NCI-H1092 treated with DMSO at 0.1 percent for 48 hours (cell line): ENCODE results near the gene SPINT1.

Experiments used
- DNase-seq: peaks from one replicate; lab custom pipeline; 2025; lab: John Stamatoyannopoulos, UW

SPINT1 gene

GRCh38 chr15:40893019-40893670 is 49.3 kb downstream of the SPINT1 start:
- no peak for DNase-seq

DNA sequence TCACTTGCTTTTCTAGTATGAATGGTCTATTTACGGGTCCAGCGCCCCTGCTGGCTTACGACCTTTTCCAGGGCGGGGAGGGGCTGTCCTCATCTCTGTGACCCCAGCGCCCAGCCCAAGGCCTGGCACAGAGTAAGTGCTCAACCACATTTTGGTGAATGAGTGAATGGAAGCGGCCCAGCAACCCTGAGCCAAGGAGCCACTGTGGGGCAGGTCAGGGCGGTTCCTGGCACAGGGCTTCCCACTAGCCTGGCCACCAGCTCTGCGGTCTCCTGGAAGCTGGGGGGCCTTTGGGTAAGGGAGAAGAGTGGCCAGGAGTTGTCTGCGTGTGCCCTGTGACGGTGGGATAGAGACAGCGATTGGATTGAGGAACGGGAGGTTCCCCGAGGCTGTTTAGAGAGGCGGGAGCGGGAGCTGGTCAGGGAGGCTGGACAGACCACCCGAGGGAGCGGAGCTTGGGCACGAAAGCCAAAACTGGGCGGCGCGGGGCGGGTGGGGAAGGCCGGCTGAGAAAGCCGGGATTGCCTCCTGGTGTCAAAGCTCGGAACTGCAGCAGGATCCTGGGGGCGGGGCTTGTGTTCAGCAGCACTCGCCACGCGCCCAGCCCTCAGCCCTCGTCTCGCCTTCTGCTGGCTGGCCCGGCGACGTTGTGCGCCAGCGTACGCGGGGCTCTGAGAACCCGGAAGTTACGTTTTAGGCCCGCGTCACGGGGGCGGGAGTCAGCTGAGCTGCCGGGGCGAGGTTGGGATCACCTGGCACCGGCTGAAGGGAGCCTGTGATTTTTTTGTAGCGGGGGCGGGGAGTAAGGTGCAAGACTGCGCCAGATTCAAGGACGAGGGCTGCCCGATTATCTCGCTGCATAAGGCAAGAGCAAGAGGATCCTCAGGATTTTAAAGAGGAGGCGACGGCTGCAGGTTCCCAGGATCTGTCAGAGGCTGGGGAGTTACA is 50.2 kb downstream of the SPINT1 start, which contains the start of gene VPS18:
VPS18 (plus strand) TSS at position 718 of the 948 bp plus-strand sequence. CDS start 319 bp downstream, outside the sequence.
- peak; percentile 90 for DNase-seq

- DNase-seq = peak; percentile 44
Observed at GRCh38 chr15:40894681-40895448, 51.0 kb downstream of the SPINT1 start.

DNA sequence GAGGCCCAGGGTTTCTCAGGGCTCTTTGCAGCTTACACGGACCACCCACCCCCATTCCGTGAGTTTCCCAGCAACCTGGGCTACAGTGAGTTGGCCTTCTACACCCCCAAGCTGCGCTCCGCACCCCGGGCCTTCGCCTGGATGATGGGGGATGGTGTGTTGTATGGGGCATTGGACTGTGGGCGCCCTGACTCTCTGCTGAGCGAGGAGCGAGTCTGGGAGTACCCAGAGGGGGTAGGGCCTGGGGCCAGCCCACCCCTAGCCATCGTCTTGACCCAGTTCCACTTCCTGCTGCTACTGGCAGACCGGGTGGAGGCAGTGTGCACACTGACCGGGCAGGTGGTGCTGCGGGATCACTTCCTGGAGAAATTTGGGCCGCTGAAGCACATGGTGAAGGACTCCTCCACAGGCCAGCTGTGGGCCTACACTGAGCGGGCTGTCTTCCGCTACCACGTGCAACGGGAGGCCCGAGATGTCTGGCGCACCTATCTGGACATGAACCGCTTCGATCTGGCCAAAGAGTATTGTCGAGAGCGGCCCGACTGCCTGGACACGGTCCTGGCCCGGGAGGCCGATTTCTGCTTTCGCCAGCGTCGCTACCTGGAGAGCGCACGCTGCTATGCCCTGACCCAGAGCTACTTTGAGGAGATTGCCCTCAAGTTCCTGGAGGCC is 55.8 kb downstream of the SPINT1 start:
- DNase-seq = no peak

- no peak for DNase-seq
Observed at GRCh38 chr15:40900256-40901052, 56.6 kb downstream of the SPINT1 start.

DNA sequence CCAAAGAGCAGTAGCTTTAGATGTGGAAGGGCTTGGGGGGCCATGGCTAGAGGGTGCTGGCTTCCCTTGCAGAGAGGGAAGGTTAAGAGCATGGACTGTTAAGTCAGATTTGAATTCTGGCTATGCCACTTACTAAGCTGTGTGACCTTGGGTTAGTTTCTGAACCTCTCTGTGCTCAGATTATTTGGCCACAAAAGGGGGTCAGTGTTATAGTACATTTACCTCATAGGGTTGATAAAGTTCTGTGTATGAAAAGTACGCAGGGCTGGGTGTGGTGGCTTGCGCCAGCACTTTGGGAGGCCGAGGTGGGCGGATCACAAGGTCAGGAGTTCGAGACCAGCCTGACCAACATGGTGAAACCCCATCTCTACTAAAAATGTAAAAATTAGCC is 57.2 kb downstream of the SPINT1 start:
- DNase-seq = no peak

- no peak for DNase-seq
Observed at GRCh38 chr15:40902605-40903561, 59.0 kb downstream of the SPINT1 start.

DNA sequence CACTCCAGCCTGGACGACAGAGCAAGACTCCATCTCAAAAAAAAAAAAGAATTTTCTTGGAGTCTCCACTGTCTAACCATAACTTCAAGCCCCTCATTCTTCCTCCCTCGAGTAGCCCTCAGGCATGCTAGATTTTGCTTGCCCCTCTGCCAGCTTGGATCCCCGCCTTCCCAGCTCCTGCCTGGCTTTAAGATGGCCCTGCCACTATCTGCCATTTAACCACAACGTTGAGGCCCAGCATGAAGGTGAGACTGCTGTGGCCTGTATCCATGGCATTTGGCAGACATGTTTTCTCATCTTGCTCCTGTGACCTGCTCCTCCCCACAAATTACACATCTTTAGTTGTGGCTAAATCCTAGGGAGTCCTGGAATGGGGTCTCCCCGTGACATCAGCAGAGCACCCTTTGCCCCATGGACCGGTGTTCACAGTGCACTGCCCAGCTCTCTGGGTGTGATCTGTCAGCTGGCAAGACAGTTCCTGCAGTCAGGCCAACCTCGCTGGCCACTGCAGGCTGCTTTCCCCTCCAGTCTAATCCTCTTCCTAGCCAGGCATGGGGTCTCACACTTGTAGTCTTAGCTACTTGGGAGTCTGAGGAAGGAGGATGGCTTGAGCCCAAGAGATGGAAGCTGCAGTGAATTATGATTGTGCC is 60.8 kb downstream of the SPINT1 start:
- DNase-seq = no peak

DNA sequence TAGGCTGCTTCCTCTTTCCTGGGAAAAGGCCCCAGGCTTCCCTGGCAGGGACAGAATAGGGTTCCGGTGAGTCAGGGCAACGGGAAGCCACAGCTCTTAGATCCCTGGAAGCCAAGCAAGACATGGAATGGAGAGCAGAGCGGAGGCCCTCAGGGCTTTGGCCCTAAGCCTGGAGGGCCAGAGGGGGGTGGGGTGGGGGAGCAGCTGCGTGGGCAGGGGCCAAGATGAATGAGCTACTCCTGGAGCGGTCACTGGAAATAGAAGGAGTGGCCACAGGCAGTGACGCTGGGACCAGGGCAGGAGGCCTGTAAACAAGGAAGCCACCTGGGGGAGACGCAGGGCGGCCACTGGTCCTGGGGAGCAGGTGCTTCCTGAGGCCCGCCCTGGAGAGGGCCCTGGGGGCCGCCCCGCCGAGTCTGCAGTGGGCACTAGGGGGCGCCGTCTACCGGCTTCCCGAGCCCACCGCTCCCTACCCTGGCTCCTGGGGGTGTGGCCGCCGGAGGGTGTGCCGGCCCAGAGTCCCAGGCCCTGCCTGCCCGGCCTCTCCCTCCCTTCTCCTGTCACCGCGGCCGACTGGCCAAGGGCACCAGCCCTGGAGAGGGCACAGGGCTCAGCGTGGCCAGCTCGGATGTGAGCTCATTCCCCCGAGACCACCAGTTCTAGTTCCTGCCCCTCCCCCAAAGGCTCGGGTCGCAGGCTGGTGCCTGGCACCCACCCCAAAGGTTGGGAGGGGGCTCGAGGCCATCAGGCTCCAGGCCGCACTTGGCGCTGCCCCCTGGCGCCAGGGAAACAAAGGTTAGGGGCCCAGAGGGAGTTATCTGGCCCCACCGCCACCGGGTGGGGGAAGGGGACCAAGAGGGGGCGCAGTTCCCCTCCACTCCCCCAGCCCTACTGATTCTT is 62.5 kb downstream of the SPINT1 start:
- DNase-seq = peak; percentile 77

DNA sequence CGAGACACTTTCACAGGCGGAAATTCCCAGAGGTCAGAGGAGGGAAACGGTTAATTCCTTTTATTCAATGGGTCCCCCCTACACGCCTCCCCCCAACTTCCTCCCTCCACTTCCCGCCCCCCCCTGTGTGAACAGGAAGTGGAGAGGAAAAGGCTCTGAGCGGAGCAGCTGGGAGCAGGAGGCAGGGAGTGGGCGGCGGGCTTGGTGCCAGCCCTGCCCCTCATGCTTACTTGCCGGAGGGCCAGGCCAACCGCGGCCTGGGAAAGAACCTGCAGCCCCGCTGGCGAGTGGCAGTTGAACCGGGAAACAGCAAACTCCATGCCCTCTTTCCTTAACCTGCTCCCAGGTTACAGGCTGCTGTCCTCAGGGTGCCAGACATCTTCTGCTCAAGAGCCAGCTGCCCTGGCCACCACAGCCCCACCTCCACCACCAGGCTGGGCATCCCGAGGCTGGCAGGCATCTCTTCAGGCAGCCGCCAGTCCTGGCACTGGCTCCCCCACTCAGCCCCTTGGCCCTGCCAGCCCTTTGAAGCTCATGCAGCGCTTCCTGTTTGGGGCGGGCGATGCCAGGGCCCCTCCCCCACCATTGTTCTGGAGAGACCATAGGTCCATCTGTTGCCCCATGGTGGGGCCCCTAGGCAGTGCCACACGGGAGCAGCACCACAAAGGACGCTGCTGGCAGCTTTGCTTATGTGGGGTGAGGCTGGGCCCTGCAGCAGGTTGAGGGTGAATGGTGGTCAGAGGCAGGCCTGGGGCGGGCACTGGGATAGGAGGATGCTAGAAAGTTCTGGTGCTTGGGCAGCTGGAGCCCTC is 63.3 kb downstream of the SPINT1 start:
- peak; percentile 72 for DNase-seq
